HL-60 (cell line): ENCODE results near the gene LSM10.

ENCODE experiments used
- CTCF ChIP-seq: IDR thresholded peaks from one replicate; pipeline ENCODE4 v1.5.1; 2011; ENCODE audit warnings: low read length, control low read depth, inconsistent platforms; ENCODE audit not compliant: insufficient read depth
- GABPA ChIP-seq: IDR thresholded peaks from 2 replicates; pipeline ENCODE4 v1.6.1; 2012; ENCODE audit warnings: low read depth
- POLR2AphosphoS5 ChIP-seq: IDR thresholded peaks from 2 replicates; pipeline ENCODE4 v1.6.1; 2012; ENCODE audit warnings: low read depth

GRCh38 chr1:36387141-36387949 is 10.4 kb downstream of the LSM10 start:
- TF ChIP-seq CTCF (no peak), POLR2AphosphoS5 (no peak), GABPA (no peak)
